ENCODE data around the gene SYNE2. TPM values are rescaled to one million over a fixed set of nuclear protein-coding genes. Genes with fewer than 3 reads are reported as not detected.

SYNE2 gene
- total RNA-seq, 2 experiments from 2014 or later = 18.4 to 21.8 TPM

DNA sequence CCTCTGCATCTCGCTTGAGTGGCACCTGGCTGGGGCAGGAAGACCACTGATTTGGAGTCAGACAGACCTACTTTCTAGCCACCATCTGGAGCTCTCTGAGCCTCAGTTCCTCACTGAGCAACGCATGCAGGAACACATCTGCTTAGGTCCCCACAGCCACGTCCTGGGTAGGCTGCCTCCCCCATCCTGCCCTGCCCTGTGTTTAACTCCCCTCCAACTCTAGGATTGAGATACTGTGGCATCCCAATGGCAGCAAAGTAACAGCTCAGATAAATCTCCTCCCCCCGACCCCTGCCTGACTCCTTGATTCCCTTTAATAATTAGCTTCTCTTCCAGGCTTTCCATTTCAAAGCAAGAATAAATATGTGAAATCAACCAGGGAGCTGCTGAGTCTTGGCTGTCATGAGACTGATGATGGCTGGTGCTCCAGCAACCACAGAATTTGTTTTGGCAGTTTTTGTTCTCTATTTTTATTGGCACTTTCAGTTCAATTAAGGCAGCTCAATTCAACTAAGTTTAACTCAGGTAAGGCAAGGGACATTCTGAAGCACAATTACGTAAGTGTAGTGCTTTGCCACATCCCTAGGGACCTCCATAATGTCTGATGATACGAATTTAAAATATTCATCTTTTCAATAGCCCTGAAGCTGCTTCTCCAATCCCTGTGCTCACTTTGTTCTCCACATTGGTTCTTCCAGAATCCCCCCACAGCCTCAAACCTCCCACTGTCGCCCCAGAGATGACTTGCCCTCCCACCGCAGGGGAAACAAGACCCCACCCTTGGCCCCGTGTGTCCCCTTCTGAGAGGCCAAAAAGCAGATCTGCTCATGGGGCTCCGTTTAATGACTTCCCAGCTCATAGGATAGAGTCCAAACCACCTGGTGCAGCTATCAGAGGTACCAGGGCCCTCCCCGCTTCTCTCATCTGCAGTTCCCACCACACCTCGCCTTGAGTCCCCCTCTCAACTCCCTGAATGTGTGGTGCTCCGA lies 383.1 kb downstream of the SYNE2 start:
- CTCF ChIA-PET = interaction anchor here (0.6 to 1.3 kb wide), 2 partner anchors 10 to 23 kb away, joined by 3 to 4 read pairs; no protein-coding TSS in a partner anchor
- Mint-ChIP-seq H3K27me3 (peaks cover 3% of the 10 kb centered on the region), H3K27ac (no peak overlapping the region), H3K4me1 (peaks cover 14% of the 10 kb centered on the region), H3K9me3 (ENCODE audit: low read depth) (no peaks in the 10 kb centered on the region), H3K36me3 (ENCODE audit: low read depth) (no peaks in the 10 kb centered on the region), H3K4me3 (no peak overlapping the region)
- POLR2A ChIA-PET = no interaction called here
- intact Hi-C loops (cut with DNase I, micrococcal nuclease) = no loop called here
- no peak for DNase-seq
- ATAC-seq = no peak

DNA sequence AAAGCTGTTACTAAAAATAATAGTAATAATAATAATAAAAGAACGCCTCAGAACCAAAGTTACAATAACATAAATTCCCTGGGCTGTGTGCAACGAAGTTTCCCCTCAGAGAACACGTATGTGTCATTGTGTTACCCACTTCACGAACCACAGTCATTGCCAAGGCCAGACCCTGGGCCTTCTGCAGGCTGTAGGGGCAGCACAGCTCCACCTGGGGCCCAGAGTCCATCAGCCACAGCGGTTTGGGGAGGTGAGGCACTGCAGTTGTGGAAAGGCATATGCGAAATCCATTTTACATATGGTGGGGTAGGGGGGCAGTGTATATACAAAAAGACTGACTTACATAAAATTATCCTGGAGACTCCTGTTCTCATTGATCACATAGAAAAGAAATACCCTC lies 385.2 kb downstream of the SYNE2 start:
- Mint-ChIP-seq H3K9me3 (ENCODE audit: low read depth) (no peaks in the 10 kb centered on the region), H3K4me1 (peaks cover 4% of the 10 kb centered on the region), H3K4me3 (no peak overlapping the region), H3K36me3 (ENCODE audit: low read depth) (no peaks in the 10 kb centered on the region), H3K27me3 (peaks cover 10% of the 10 kb centered on the region), H3K27ac (no peak overlapping the region)
- no peak for DNase-seq
- ChIA-PET POLR2A (no interaction called here), CTCF (no interaction called here)
- intact Hi-C loops (cut with DNase I, micrococcal nuclease) = no loop called here
- ATAC-seq = no peak

DNA sequence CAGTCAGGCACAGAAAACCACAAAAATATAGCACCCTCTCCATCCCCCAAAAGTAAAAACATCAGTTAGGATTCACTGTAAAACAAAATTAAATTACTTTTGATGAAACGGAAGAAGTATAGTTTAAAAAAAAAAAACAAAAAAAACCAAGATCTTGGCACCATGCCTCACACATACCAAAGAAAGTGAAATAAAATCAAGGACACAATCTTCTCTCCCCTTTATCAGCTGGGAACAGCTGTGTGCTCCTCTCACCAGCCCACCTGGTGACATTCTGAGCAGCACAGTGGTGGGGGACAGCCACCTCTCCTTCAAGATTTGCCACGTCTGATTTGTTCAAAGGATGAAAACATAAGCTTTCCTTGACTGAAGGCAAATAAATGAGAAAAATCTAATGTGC lies 385.8 kb downstream of the SYNE2 start:
- Mint-ChIP-seq H3K36me3 (ENCODE audit: low read depth) (no peaks in the 10 kb centered on the region), H3K4me1 (peaks cover under 1% of the 10 kb centered on the region), H3K27ac (no peak overlapping the region), H3K4me3 (no peak overlapping the region), H3K9me3 (ENCODE audit: low read depth) (no peaks in the 10 kb centered on the region), H3K27me3 (peaks cover 10% of the 10 kb centered on the region)
- ATAC-seq = no peak
- no peak for DNase-seq
- POLR2A ChIA-PET = no interaction called here
- intact Hi-C loops (cut with DNase I, micrococcal nuclease) = no loop called here
- CTCF ChIA-PET = interaction anchor here (0.6 kb wide), 1 partner anchor 82 kb away, joined by 3 read pairs; no protein-coding TSS in a partner anchor

DNA sequence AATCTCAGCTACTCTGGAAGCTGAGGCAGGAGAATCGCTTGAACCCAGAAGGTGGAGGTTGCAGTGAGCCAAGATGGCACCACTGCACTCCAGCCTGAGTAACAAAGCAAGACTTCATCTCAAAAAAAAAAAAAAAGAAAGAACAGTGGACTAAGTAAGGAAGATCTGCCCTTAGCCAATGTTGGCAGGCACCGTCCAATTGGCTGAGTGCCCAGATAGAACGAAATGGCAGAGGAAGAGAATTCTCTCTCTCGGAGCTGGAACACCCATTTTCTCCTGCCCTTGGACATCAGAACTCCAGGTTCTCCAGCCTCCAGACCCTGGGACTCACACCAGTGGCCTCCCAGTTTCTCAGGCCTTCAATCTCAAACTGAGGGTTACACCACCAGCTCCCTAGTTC lies 391.5 kb downstream of the SYNE2 start:
- POLR2A ChIA-PET = no interaction called here
- Mint-ChIP-seq H3K9me3 (ENCODE audit: low read depth) (no peaks in the 10 kb centered on the region), H3K27me3 (peaks cover 13% of the 10 kb centered on the region)

DNA sequence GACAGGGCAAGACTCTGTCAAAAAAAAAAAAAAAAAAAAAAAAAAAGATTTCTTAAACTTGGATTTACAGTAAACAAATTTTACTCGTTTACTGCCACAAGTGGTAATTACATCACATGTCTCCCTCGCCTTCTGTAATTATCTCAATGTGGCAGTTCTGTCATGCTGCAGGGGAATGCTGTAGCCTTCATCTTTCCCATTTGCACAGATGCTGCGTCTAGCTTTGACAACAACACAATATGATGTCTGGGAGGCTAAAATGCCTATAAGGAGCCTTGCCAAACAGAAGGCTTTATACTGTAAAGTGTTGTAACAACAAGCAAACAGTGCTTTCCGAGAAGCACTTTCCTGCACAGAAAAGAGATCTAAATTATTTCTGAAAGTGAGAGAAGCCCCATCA lies 392.7 kb downstream of the SYNE2 start:
- DNase-seq = no peak
- intact Hi-C loops (cut with DNase I, micrococcal nuclease) = no loop called here
- ChIA-PET CTCF (interaction anchor here (1.5 kb wide), 1 partner anchor 57 kb away, joined by 3 read pairs; no protein-coding TSS in a partner anchor), POLR2A (no interaction called here)
- Mint-ChIP-seq H3K4me3 (no peak overlapping the region), H3K27me3 (peaks cover 10% of the 10 kb centered on the region), H3K9me3 (ENCODE audit: low read depth) (no peaks in the 10 kb centered on the region), H3K27ac (no peak overlapping the region), H3K36me3 (ENCODE audit: low read depth) (no peaks in the 10 kb centered on the region), H3K4me1 (no peaks in the 10 kb centered on the region)
- ATAC-seq = no peak

More for the DNA sequence above, 391.5 kb downstream of the SYNE2 start:
- ATAC-seq (no peak), DNase-seq (no peak)
- Mint-ChIP-seq H3K36me3 (ENCODE audit: low read depth) (no peaks in the 10 kb centered on the region), H3K4me3 (no peak overlapping the region), H3K27ac (no peak overlapping the region), H3K4me1 (no peaks in the 10 kb centered on the region)
- intact Hi-C loops (cut with DNase I, micrococcal nuclease) = no loop called here
- CTCF ChIA-PET = no interaction called here

DNA sequence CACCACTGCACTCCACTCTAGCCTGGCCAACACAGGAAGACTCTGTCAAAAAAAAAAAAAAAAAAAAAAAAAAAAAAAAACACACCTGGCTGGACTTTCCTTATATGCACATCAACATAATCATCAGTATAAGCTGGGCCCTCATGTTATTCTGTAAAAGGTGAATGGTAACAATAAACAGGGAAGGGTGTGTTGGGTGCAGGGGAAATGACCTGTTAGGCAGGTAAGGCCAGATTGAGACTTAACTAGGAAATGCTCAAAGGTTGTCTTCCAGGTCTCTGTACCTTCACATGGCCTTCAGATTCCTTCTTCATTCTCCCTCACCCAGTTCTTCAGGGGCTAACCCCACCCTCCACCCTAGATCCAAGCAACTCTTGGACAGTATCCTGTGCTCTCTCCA lies 393.9 kb downstream of the SYNE2 start:
- no peak for ATAC-seq
- DNase-seq = no peak
- Mint-ChIP-seq H3K27me3 (peaks cover 9% of the 10 kb centered on the region), H3K9me3 (ENCODE audit: low read depth) (no peaks in the 10 kb centered on the region), H3K27ac (no peak overlapping the region), H3K36me3 (ENCODE audit: low read depth) (no peaks in the 10 kb centered on the region), H3K4me3 (no peak overlapping the region), H3K4me1 (no peaks in the 10 kb centered on the region)
- intact Hi-C loops (cut with DNase I, micrococcal nuclease) = no loop called here
- ChIA-PET CTCF (interaction anchor here (1.5 kb wide), 1 partner anchor 56 kb away, joined by 3 read pairs; no protein-coding TSS in a partner anchor), POLR2A (no interaction called here)

DNA sequence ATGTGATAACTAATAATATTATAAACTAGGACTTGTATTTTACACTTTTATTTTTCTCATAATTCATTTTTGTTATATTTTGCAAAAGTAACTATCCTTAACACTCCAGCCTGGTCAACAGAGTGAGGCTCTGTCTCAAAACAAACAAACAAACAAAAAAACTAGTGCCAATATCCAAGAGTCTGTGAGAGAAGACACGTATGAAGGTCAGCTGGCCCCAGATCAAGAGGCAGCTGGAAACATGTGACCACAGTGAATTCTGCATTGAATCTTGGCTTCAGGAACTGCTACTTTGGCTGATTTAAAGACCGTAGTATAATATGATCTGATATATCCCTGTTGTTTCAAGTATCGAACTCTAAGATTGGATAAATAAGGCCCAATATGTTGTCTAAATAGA lies 394.4 kb downstream of the SYNE2 start:
- no peaks in the 10 kb centered on the region for H3K9me3 Mint-ChIP-seq (ENCODE audit: low read depth)
- H3K4me1 Mint-ChIP-seq = no peaks in the 10 kb centered on the region
- H3K36me3 Mint-ChIP-seq (ENCODE audit: low read depth) = no peaks in the 10 kb centered on the region
- peaks cover 6% of the 10 kb centered on the region for H3K27me3 Mint-ChIP-seq
- ATAC-seq (no peak), DNase-seq (no peak)
- intact Hi-C loops (cut with DNase I, micrococcal nuclease) = no loop called here
- H3K4me3 Mint-ChIP-seq = no peak overlapping the region
- ChIA-PET CTCF (no interaction called here), POLR2A (no interaction called here)
- no peak overlapping the region for H3K27ac Mint-ChIP-seq

DNA sequence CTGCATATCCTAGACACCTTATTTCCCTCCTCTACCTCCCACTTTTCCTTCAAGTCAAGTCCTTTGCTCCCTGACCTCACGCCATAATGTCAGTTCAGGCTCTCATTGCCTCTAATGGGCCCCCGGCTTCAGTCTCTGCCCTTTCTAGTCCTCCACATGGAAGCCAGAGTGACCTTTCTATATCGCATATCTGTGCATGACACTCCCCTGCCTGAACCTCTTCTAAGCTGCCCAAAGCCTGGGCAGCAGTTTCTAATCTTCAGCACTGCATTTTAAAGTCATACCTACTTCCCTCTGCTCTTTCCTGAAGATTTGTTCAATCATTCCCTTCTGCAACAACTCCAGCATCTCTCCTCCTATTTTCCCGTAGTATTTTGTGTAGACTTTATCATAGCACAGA lies 395.9 kb downstream of the SYNE2 start:
- Mint-ChIP-seq H3K4me3 (no peak overlapping the region), H3K4me1 (no peaks in the 10 kb centered on the region), H3K27ac (no peak overlapping the region), H3K9me3 (ENCODE audit: low read depth) (no peaks in the 10 kb centered on the region), H3K36me3 (ENCODE audit: low read depth) (no peaks in the 10 kb centered on the region), H3K27me3 (peaks cover 6% of the 10 kb centered on the region)
- DNase-seq = no peak
- ATAC-seq = no peak
- intact Hi-C loops (cut with DNase I, micrococcal nuclease) = no loop called here
- POLR2A ChIA-PET = no interaction called here
- CTCF ChIA-PET = no interaction called here

DNA sequence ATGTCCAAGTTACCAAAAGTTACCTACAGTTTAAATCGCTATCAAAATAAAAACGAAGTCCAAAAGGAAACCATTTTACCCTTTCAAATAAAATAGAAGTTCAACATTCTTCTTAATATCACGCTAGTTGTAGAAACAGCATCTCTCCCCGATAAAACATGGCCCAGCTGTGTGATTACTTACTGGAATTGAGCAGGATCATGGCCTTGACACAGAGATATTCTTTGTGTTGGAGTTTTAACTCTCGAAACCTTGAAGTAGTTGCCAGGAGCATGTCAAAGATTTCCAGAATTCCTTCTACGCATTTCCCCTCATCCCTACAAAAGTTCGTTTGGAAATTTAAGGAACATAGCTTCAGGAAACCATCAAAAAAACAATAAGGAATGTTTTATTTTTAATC lies 396.6 kb downstream of the SYNE2 start:
- no peaks in the 10 kb centered on the region for H3K9me3 Mint-ChIP-seq (ENCODE audit: low read depth)
- H3K27ac Mint-ChIP-seq = no peak overlapping the region
- intact Hi-C loops (cut with DNase I, micrococcal nuclease) = no loop called here
- H3K36me3 Mint-ChIP-seq (ENCODE audit: low read depth) = no peaks in the 10 kb centered on the region
- no peak overlapping the region for H3K4me3 Mint-ChIP-seq
- H3K27me3 Mint-ChIP-seq = peaks cover 6% of the 10 kb centered on the region
- ATAC-seq (no peak), DNase-seq (no peak)
- ChIA-PET CTCF (no interaction called here), POLR2A (no interaction called here)
- no peaks in the 10 kb centered on the region for H3K4me1 Mint-ChIP-seq

DNA sequence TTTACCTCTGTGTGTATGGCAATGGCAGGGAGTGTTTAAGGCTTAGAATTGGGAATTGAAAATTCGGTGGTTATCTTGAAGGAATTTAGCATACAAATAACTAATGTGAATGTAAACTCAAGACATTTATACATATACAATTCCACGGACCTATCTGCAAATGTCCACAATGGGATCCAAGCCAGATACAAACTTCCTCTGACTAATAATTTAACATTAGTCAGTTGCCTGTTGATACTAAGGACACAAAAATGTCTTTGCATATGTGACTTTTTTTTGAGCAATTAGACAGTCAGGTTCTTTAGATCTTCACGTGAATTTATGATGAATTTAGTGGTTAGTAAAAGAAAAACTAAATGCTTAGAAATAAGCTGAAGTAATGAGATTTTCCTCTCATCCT lies 400.9 kb downstream of the SYNE2 start:
- intact Hi-C loops (cut with DNase I, micrococcal nuclease) = no loop called here
- Mint-ChIP-seq H3K4me3 (no peak overlapping the region), H3K27me3 (peaks cover 2% of the 10 kb centered on the region), H3K27ac (no peak overlapping the region), H3K4me1 (no peaks in the 10 kb centered on the region), H3K36me3 (ENCODE audit: low read depth) (no peaks in the 10 kb centered on the region), H3K9me3 (ENCODE audit: low read depth) (no peaks in the 10 kb centered on the region)
- ATAC-seq (no peak), DNase-seq (no peak)
- ChIA-PET CTCF (no interaction called here), POLR2A (no interaction called here)

DNA sequence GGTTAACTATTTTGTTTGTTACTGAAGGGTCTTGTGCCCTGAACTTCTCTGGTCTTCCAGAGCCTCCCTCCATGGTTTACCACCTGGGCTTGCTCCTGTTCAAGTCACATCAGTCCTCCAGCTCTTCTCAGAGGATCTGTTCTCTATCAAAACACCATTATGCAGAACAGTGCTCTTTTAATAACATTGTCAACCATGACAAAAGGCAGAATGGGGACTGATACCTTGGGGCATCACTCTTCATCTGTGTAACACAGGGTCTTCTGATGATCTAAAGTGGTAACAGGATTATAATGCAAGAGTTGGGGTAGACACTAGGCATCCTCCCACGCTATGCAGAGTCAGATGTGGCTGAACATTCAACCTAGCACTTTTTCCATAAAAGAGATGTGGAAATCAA lies 403.0 kb downstream of the SYNE2 start:
- CTCF ChIA-PET = interaction anchor here (0.8 kb wide), 1 partner anchor 47 kb away, joined by 3 read pairs; no protein-coding TSS in a partner anchor
- no peaks in the 10 kb centered on the region for H3K9me3 Mint-ChIP-seq (ENCODE audit: low read depth)
- H3K27ac Mint-ChIP-seq = no peak overlapping the region
- POLR2A ChIA-PET = interaction anchor here (0.7 kb wide), 1 partner anchor 289 kb away, joined by 3 read pairs; no protein-coding TSS in a partner anchor
- no peak for ATAC-seq
- H3K27me3 Mint-ChIP-seq = peaks cover 2% of the 10 kb centered on the region
- intact Hi-C loops (cut with DNase I, micrococcal nuclease) = no loop called here
- no peaks in the 10 kb centered on the region for H3K36me3 Mint-ChIP-seq (ENCODE audit: low read depth)
- H3K4me3 Mint-ChIP-seq = no peak overlapping the region
- no peak for DNase-seq
- no peaks in the 10 kb centered on the region for H3K4me1 Mint-ChIP-seq

DNA sequence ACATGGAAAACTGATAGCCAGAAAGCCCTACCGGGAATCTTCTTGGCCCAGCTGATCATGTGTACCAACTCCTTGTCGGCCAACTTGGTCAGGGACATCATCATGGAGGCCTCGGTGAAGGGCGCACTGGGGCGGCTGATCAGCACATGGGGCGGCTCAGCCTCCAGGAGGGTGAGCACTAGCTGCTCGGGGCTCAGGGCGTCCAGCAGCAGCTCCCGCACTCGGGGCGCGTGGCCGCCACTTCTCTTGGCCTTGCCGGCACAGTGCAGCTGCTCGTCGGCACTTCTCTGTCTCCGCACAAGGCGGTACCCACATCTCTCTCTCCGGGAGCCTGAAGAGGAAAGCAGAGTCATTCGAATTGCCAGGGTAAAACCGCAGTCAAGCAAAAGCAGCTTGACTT lies 407.6 kb downstream of the SYNE2 start:
- DNase-seq = no peak
- intact Hi-C loops (cut with DNase I, micrococcal nuclease) = no loop called here
- ChIA-PET POLR2A (no interaction called here), CTCF (no interaction called here)
- no peaks in the 10 kb centered on the region for H3K36me3 Mint-ChIP-seq (ENCODE audit: low read depth)
- no peak for ATAC-seq
- no peaks in the 10 kb centered on the region for H3K4me1 Mint-ChIP-seq
- no peaks in the 10 kb centered on the region for H3K9me3 Mint-ChIP-seq (ENCODE audit: low read depth)
- no peak overlapping the region for H3K27ac Mint-ChIP-seq
- no peaks in the 10 kb centered on the region for H3K27me3 Mint-ChIP-seq
- no peak overlapping the region for H3K4me3 Mint-ChIP-seq

All from activated CD4-positive, alpha-beta T cell treated with anti-CD3 and anti-CD28 coated beads for 36 hours (primary cell).